Uterus (tissue), 4 donors: Measurements from ENCODE around the gene CD69. TPM values are rescaled to one million over a fixed set of nuclear protein-coding genes. Genes with fewer than 3 reads are reported as not detected.

Experiments
- DNase-seq, 2 donors: peaks; one replicate each; pipeline ENCODE4 v3.0.0-alpha.2; 2019 to 2020
- H3K27ac ChIP-seq, 2 donors: fragments of 200-600 bp; sonication (generic); 1 replicate in 1 of 2; 2 replicates in 1 of 2; pipeline ENCODE4 v1.5.1; 2016 to 2018
- H3K27me3 ChIP-seq, 2 donors: fragments of 200-600 bp; sonication (generic); one replicate each; pipeline ENCODE4 v1.5.1; 2018 to 2019; ENCODE audit warnings: control low read depth in 1 of 2
- H3K36me3 ChIP-seq, 2 donors: fragments of 200-600 bp; sonication (generic); one replicate each; pipeline ENCODE4 v1.5.1; 2019; ENCODE audit warnings: control low read depth in 1 of 2
- H3K4me1 ChIP-seq, 2 donors: fragments of 200-600 bp; sonication (generic); one replicate each; pipeline ENCODE4 v1.5.1; 2018 to 2019; ENCODE audit warnings: control low read depth in 1 of 2
- H3K4me3 ChIP-seq, 2 donors: fragments of 200-600 bp; sonication (generic); 1 replicate in 1 of 2; 2 replicates in 1 of 2; pipeline ENCODE4 v1.5.1; 2018 to 2019; ENCODE audit warnings: mild to moderate bottlenecking in 1 of 2
- H3K9me3 ChIP-seq, 2 donors: fragments of 200-600 bp; sonication (generic); one replicate each; pipeline ENCODE4 v1.5.1; 2019; ENCODE audit warnings: control low read depth in 1 of 2
- POLR2A ChIP-seq, 2 donors: fragments of 450-650 bp; IDR thresholded peaks; one replicate each; pipeline ENCODE4 v1.6.1; 2016; ENCODE audit warnings: antibody characterized with exemption in 2 of 2, mild to moderate bottlenecking in 1 of 2, moderate library complexity in 1 of 2
- intact Hi-C: fragments of 100-400 bp; cut with DNase I; formaldehyde crosslinking; loops from one replicate; pipeline ENCODE4 v1.15.1; 2023; ENCODE audit warnings: low total_unique reads
- total RNA-seq, 4 donors: library from RNA; depleted of rRNA in 3 of 4; stranded (reverse); fragments of >200 nt in 3 of 4; gene quantifications; one replicate each; pipeline versions ENCODE4 v1.1.0 to v1.2.4, GENCODE V29; 2014 to 2023
- TF ChIP-seq, protein P1 (sequence below), 4 experiments: fragments of 200-600 bp in 2 of 4; fragments of 450-650 bp in 2 of 4; sonication (generic) in 2 of 4; IDR thresholded peaks; one replicate each; pipeline ENCODE4 v1.5.1; 2016 to 2019; ENCODE audit warnings: antibody characterized with exemption in 4 of 4, mild to moderate bottlenecking in 2 of 4, moderate library complexity in 1 of 4
- donor health status: DM: yes; HTN: yes; CAD: no.

The CD69 gene
- total RNA-seq, 4 donors from 2014 or later, result 0.88 to 10.2 (median 2.9) TPM

DNA sequence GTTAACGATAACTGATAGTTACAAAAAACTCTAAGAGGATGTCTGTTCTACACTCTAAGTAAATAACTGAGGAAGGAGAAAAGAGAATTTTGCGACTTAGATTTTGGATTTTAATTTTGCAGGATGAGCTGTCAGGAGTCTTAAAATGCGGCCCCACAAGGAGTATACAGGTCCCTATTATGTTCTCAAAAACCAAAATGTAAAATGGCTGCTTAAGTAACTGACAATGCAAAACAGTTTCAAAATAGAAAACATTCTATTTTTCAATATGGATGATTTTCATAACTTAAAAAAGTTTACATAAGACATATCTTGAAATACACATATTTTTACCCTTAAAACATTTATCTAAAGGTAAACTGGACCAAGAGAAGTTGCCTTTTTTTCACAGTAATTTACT, 2.6 kb downstream of the CD69 start:
- DNase-seq, result no peak
- no peaks in the 10 kb centered on the region for H3K9me3 ChIP-seq
- no peaks in the 10 kb centered on the region for H3K27me3 ChIP-seq
- H3K4me3 ChIP-seq, result no peak overlapping the region
- intact Hi-C loops, result no loop called here
- no peak overlapping the region for H3K27ac ChIP-seq
- TF ChIP-seq, protein P1, sequence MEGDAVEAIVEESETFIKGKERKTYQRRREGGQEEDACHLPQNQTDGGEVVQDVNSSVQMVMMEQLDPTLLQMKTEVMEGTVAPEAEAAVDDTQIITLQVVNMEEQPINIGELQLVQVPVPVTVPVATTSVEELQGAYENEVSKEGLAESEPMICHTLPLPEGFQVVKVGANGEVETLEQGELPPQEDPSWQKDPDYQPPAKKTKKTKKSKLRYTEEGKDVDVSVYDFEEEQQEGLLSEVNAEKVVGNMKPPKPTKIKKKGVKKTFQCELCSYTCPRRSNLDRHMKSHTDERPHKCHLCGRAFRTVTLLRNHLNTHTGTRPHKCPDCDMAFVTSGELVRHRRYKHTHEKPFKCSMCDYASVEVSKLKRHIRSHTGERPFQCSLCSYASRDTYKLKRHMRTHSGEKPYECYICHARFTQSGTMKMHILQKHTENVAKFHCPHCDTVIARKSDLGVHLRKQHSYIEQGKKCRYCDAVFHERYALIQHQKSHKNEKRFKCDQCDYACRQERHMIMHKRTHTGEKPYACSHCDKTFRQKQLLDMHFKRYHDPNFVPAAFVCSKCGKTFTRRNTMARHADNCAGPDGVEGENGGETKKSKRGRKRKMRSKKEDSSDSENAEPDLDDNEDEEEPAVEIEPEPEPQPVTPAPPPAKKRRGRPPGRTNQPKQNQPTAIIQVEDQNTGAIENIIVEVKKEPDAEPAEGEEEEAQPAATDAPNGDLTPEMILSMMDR (IDR thresholded peaks at IDR 0.05), result no peak
- TF ChIP-seq POLR2A (IDR thresholded peaks at IDR 0.05), result no peak
- H3K36me3 ChIP-seq, result no peaks in the 10 kb centered on the region
- no peaks in the 10 kb centered on the region for H3K4me1 ChIP-seq

- H3K9me3 ChIP-seq, result no peaks in the 10 kb centered on the region
- H3K4me1 ChIP-seq, result no peaks in the 10 kb centered on the region
- H3K27ac ChIP-seq, result no peak overlapping the region
- TF ChIP-seq POLR2A (IDR thresholded peaks at IDR 0.05), result no peak
- TF ChIP-seq, protein P1 (IDR thresholded peaks at IDR 0.05), result no peak
- no peak for DNase-seq
- intact Hi-C loops, result no loop called here
- no peaks in the 10 kb centered on the region for H3K36me3 ChIP-seq
- H3K4me3 ChIP-seq, result no peak overlapping the region
- H3K27me3 ChIP-seq, result no peaks in the 10 kb centered on the region
Observed at GRCh38 chr12:9757433-9758025, 3.2 kb downstream of the CD69 start.

DNA sequence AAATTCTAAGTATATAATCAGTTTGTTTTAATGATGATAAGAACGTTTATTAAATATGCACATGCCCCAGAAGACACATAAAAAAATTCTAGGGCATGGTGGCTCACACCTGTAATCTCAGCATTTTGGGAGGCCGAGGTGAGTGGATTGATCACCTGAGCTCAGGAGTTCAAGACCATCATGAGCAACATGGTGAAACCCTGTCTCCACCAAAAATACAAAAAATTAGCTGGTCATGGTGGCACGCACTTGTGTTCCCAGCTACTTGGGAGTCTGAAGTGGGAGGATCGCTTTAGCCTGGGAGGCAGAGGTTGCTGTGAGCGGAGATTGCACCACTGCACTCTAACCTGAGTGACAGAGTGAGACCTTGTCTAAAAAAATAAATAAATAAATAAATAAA, 4.0 kb downstream of the CD69 start:
- H3K27ac ChIP-seq, result no peak overlapping the region
- H3K27me3 ChIP-seq, result no peaks in the 10 kb centered on the region
- no peaks in the 10 kb centered on the region for H3K9me3 ChIP-seq
- H3K4me1 ChIP-seq, result no peaks in the 10 kb centered on the region
- no peaks in the 10 kb centered on the region for H3K36me3 ChIP-seq
- no peak for DNase-seq
- no peak overlapping the region for H3K4me3 ChIP-seq
- TF ChIP-seq, protein P1 (IDR thresholded peaks at IDR 0.05), result no peak
- no peak for TF ChIP-seq POLR2A (IDR thresholded peaks at IDR 0.05)
- intact Hi-C loops, result no loop called here

- TF ChIP-seq POLR2A (IDR thresholded peaks at IDR 0.05), result no peak
- TF ChIP-seq, protein P1 (IDR thresholded peaks at IDR 0.05), result no peak
- H3K4me3 ChIP-seq, result no peak overlapping the region
- intact Hi-C loops, result no loop called here
- no peaks in the 10 kb centered on the region for H3K9me3 ChIP-seq
- no peaks in the 10 kb centered on the region for H3K36me3 ChIP-seq
- no peak for DNase-seq
- H3K27me3 ChIP-seq, result no peaks in the 10 kb centered on the region
- no peaks in the 10 kb centered on the region for H3K4me1 ChIP-seq
- H3K27ac ChIP-seq, result no peak overlapping the region
Observed at GRCh38 chr12:9756170-9756569, 4.5 kb downstream of the CD69 start.

- H3K4me1 ChIP-seq, result no peaks in the 10 kb centered on the region
- intact Hi-C loops, result no loop called here
- no peaks in the 10 kb centered on the region for H3K27me3 ChIP-seq
Observed at GRCh38 chr12:9755567-9755966, 5.1 kb downstream of the CD69 start.

More at GRCh38 chr12:9755567-9755966, 5.1 kb downstream of the CD69 start:
- Histone ChIP-seq H3K4me3 (no peak overlapping the region), H3K36me3 (no peaks in the 10 kb centered on the region), H3K9me3 (no peaks in the 10 kb centered on the region), H3K27ac (no peak overlapping the region)
- TF ChIP-seq, protein P1 (IDR thresholded peaks at IDR 0.05), result no peak
- TF ChIP-seq POLR2A (IDR thresholded peaks at IDR 0.05), result no peak
- no peak for DNase-seq
